IMR-90 (cell line): ENCODE measurements around the gene LIN7B. TPM values are rescaled to one million over a fixed set of nuclear protein-coding genes. Genes with fewer than 3 reads are reported as not detected.

ENCODE experiments used
- ATAC-seq: fragments of 200-7000 bp; cut with Tn5 transposase; 2 replicates; pipeline ENCODE4 v1.9.1; 2020; ENCODE audit warnings: low read depth, mild to moderate bottlenecking, moderate library complexity
- BruUV-seq: library from RNA; stranded (reverse); fragments of 400-500 nt; replicated peaks from 2 replicates; lab custom pipeline; 2021; lab: Mats Ljungman, UMichigan
- CTCF ChIA-PET: fragments of 300-600 bp; formaldehyde crosslinking; extraction: SDS; loops from one replicate; lab custom pipeline; 2021; ENCODE audit warnings: antibody characterized with exemption; lab: Yijun Ruan, JAX
- POLR2A ChIA-PET: fragments of 300-600 bp; sonication (Branson Sonifier 250); formaldehyde crosslinking; loops from one replicate; lab custom pipeline; 2022; ENCODE audit warnings: antibody characterized with exemption; ENCODE audit not compliant: unreplicated experiment; lab: Charles Lee
- DNase-seq: peaks from one replicate; pipeline ENCODE4 v3.0.0; 2013
- H2AFZ ChIP-seq: replicated peaks from 2 replicates; pipeline ENCODE3; 2013; ENCODE audit warnings: low read length, mild to moderate bottlenecking; ENCODE audit not compliant: poor library complexity
- H2AK5ac ChIP-seq: 2 replicates; pipeline ENCODE4 v1.6.1; 2013; ENCODE audit warnings: low read depth, low read length, inconsistent platforms
- H2AK9ac ChIP-seq: replicated peaks from 2 replicates; pipeline ENCODE3; 2013; ENCODE audit warnings: mild to moderate bottlenecking, low read depth, low read length, moderate library complexity; ENCODE audit not compliant: poor library complexity
- H2BK120ac ChIP-seq: 2 replicates; pipeline ENCODE4 v1.6.1; 2013; ENCODE audit warnings: low read depth, low read length, inconsistent platforms
- H2BK15ac ChIP-seq: 3 replicates; pipeline ENCODE4 v1.6.1; 2013; ENCODE audit warnings: low read depth, low read length, inconsistent platforms
- H2BK20ac ChIP-seq: 2 replicates; pipeline ENCODE4 v1.6.1; 2013; ENCODE audit warnings: low read depth, mild to moderate bottlenecking, inconsistent platforms, low read length, moderate library complexity
- H2BK5ac ChIP-seq: 2 replicates; pipeline ENCODE4 v1.6.1; 2013; ENCODE audit warnings: mild to moderate bottlenecking, low read depth, low read length, inconsistent platforms; ENCODE audit not compliant: poor library complexity, severe bottlenecking
- H3K14ac ChIP-seq: replicated peaks from 2 replicates; pipeline ENCODE4 v1.6.1; 2013; ENCODE audit warnings: low read depth, low read length, inconsistent platforms
- H3K18ac ChIP-seq: 2 replicates; pipeline ENCODE4 v1.6.1; 2013; ENCODE audit warnings: low read depth, low read length, control low read depth
- H3K23ac ChIP-seq: 2 replicates; pipeline ENCODE4 v1.6.1; 2013; ENCODE audit warnings: low read depth, low read length, inconsistent platforms
- H3K27ac ChIP-seq: 2 replicates; pipeline ENCODE4 v1.5.1; 2013; ENCODE audit warnings: mild to moderate bottlenecking, control low read depth, low read length; ENCODE audit not compliant: insufficient read depth
- H3K27me3 ChIP-seq: 2 replicates; pipeline ENCODE4 v1.6.1; 2013; ENCODE audit warnings: low read length; ENCODE audit not compliant: control insufficient read depth, insufficient read depth
- H3K36me3 ChIP-seq: 2 replicates; pipeline ENCODE4 v1.6.1; 2013; ENCODE audit warnings: low read length, mixed read lengths; ENCODE audit not compliant: control insufficient read depth, insufficient read depth
- H3K4ac ChIP-seq: 2 replicates; pipeline ENCODE4 v1.6.1; 2013; ENCODE audit warnings: low read depth, low read length, inconsistent platforms
- H3K4me1 ChIP-seq: 2 replicates; pipeline ENCODE4 v1.6.1; 2013; ENCODE audit warnings: low read length, mixed read lengths; ENCODE audit not compliant: control insufficient read depth, insufficient read depth
- H3K4me2 ChIP-seq: 2 replicates; pipeline ENCODE4 v1.6.1; 2013; ENCODE audit warnings: low read depth, mild to moderate bottlenecking, control low read depth, low read length, moderate library complexity
- H3K4me3 ChIP-seq: 2 replicates; pipeline ENCODE4 v1.5.1; 2013; ENCODE audit warnings: low read depth, mild to moderate bottlenecking, control low read depth, low read length, moderate library complexity; ENCODE audit not compliant: insufficient read depth
- H3K56ac ChIP-seq: 2 replicates; pipeline ENCODE4 v1.6.1; 2013; ENCODE audit warnings: low read length, inconsistent platforms; ENCODE audit not compliant: insufficient read depth; ENCODE audit errors: extremely low read depth
- H3K79me1 ChIP-seq, 2 experiments: 2 replicates each; pipeline ENCODE4 v1.6.1; 2013; ENCODE audit warnings: low read length in 2 of 2, inconsistent platforms in 1 of 2, low read depth in 1 of 2
- H3K9ac ChIP-seq: 2 replicates; pipeline ENCODE4 v1.6.1; 2013; ENCODE audit warnings: low read depth, low read length, control low read depth
- H3K9me1 ChIP-seq: 2 replicates; pipeline ENCODE4 v1.6.1; 2013; ENCODE audit warnings: low read length, inconsistent platforms; ENCODE audit not compliant: insufficient read depth
- H3K9me3 ChIP-seq: 2 replicates; pipeline ENCODE4 v1.6.1; 2013; ENCODE audit warnings: low read length; ENCODE audit not compliant: control insufficient read depth, insufficient read depth
- H4K20me1 ChIP-seq: 2 replicates; pipeline ENCODE4 v1.6.1; 2013; ENCODE audit warnings: low read length, inconsistent platforms; ENCODE audit not compliant: insufficient read depth
- H4K5ac ChIP-seq: 2 replicates; pipeline ENCODE4 v1.6.1; 2013; ENCODE audit warnings: mild to moderate bottlenecking, low read depth, low read length, control low read depth
- H4K8ac ChIP-seq, 2 experiments: 2 replicates each; pipeline ENCODE4 v1.6.1; 2013; ENCODE audit warnings: low read depth in 2 of 2, low read length in 2 of 2, control low read depth in 1 of 2, inconsistent platforms in 1 of 2
- H4K91ac ChIP-seq: 2 replicates; pipeline ENCODE4 v1.6.1; 2013; ENCODE audit warnings: low read depth, low read length, inconsistent platforms; ENCODE audit not compliant: insufficient read depth
- BHLHE40 ChIP-seq: fragments of 150-350 bp; IDR thresholded peaks from 2 replicates; pipeline ENCODE4 v1.6.1; 2016; ENCODE audit warnings: mild to moderate bottlenecking, low read depth, low read length
- CEBPB ChIP-seq: IDR thresholded peaks from 2 replicates; pipeline ENCODE4 v1.6.1; 2012; ENCODE audit warnings: low read depth, low read length, improper control_type of control experiment
- CHD1 ChIP-seq: IDR thresholded peaks from 2 replicates; pipeline ENCODE4 v1.6.1; 2012; ENCODE audit warnings: low read depth, low read length, improper control_type of control experiment
- FOS ChIP-seq: fragments of 150-350 bp; IDR thresholded peaks from 2 replicates; pipeline ENCODE4 v1.6.1; 2016; ENCODE audit warnings: low read depth, low read length
- MAFK ChIP-seq: IDR thresholded peaks from 2 replicates; pipeline ENCODE4 v1.6.1; 2012; ENCODE audit warnings: low read depth, low read length, improper control_type of control experiment
- MAZ ChIP-seq: IDR thresholded peaks from 2 replicates; pipeline ENCODE4 v1.6.1; 2012; ENCODE audit warnings: low read depth, mild to moderate bottlenecking, low read length, improper control_type of control experiment, moderate library complexity, borderline replicate concordance
- MXI1 ChIP-seq: IDR thresholded peaks from 2 replicates; pipeline ENCODE4 v1.6.1; 2012; ENCODE audit warnings: low read depth, mild to moderate bottlenecking, low read length, moderate library complexity, borderline replicate concordance
- NFE2L2 ChIP-seq: fragments of 150-350 bp; IDR thresholded peaks from 2 replicates; pipeline ENCODE4 v1.6.1; 2016; ENCODE audit warnings: low read depth, mild to moderate bottlenecking, low read length
- POLR2A ChIP-seq: IDR thresholded peaks from 2 replicates; pipeline ENCODE4 v1.6.1; 2012; ENCODE audit warnings: mild to moderate bottlenecking, low read depth, low read length
- RAD21 ChIP-seq: IDR thresholded peaks from 2 replicates; pipeline ENCODE4 v1.6.1; 2012; ENCODE audit warnings: low read length, improper control_type of control experiment
- RCOR1 ChIP-seq: IDR thresholded peaks from 2 replicates; pipeline ENCODE4 v1.6.1; 2012; ENCODE audit warnings: mild to moderate bottlenecking, low read length, improper control_type of control experiment; ENCODE audit not compliant: insufficient replicate concordance
- RFX5 ChIP-seq: IDR thresholded peaks from 2 replicates; pipeline ENCODE4 v1.8.0; 2012; ENCODE audit warnings: low read depth, mild to moderate bottlenecking, low read length, moderate library complexity
- SMC3 ChIP-seq: fragments of 150-350 bp; IDR thresholded peaks from 2 replicates; pipeline ENCODE4 v1.6.1; 2016; ENCODE audit warnings: low read depth, mild to moderate bottlenecking, antibody characterized with exemption, low read length, moderate library complexity
- WGBS, 2 experiments: methylation state at CpG; one replicate each; pipeline versions ENCODE4 v1.1.5 to v1.1.7; 2013; ENCODE audit warnings: missing lambda C conversion rate in 2 of 2; ENCODE audit not compliant: insufficient read length in 1 of 2; ENCODE audit errors: extremely low coverage in 2 of 2; 5-methylcytosine and 5-hydroxymethylcytosine counted together
- dilution Hi-C: fragments of 300-500 bp; cut with HindIII; formaldehyde crosslinking; loops from one replicate; pipeline ENCODE4 v1.14.3; 2018; ENCODE audit warnings: low sequenced_read_pairs; ENCODE audit not compliant: unreplicated experiment
- in situ Hi-C: fragments of 300-500 bp; cut with MboI; formaldehyde crosslinking; loops from 3 replicates; pipeline ENCODE4 v1.14.3; 2019; ENCODE audit warnings: low sequenced_read_pairs, inconsistent platforms, mixed read lengths
- intact Hi-C: fragments of 100-400 bp; cut with micrococcal nuclease; formaldehyde crosslinking; loops from 2 replicates; pipeline ENCODE4 v1.10.0; 2022
- polyA plus RNA-seq, 3 experiments: library from polyadenylated mRNA; depleted of rRNA; stranded (reverse); fragments of >200 nt; gene quantifications; 2 replicates each; pipeline ENCODE4 v1.2.3, GENCODE V29; 2012; ENCODE audit warnings: low replicate concordance in 1 of 3
- total RNA-seq: library from RNA; depleted of rRNA; stranded (reverse); fragments of >200 nt; gene quantifications from 2 replicates; pipeline ENCODE4 v1.2.3, GENCODE V29; 2012
- TF ChIP-seq, protein P1 (sequence below): fragments of 150-350 bp; IDR thresholded peaks from 2 replicates; pipeline ENCODE4 v1.6.1; 2017; ENCODE audit warnings: mild to moderate bottlenecking, antibody characterized with exemption, low read length, low read depth
- TF ChIP-seq, protein P2 (sequence below): fragments of 150-350 bp; IDR thresholded peaks from 2 replicates; pipeline ENCODE4 v1.6.1; 2016; ENCODE audit warnings: low read depth, mild to moderate bottlenecking, low read length, moderate library complexity, borderline replicate concordance
- TF ChIP-seq, protein P3 (sequence below): conservative IDR thresholded peaks from 2 replicates; pipeline ENCODE4 v1.5.1; 2012; ENCODE audit warnings: mild to moderate bottlenecking, low read depth, low read length, improper control_type of control experiment

Gene LIN7B
- total and polyA plus RNA-seq, 2 of the 4 experiments (the other 2 are of a cell fraction): 3.8 to 8.0 TPM

DNA sequence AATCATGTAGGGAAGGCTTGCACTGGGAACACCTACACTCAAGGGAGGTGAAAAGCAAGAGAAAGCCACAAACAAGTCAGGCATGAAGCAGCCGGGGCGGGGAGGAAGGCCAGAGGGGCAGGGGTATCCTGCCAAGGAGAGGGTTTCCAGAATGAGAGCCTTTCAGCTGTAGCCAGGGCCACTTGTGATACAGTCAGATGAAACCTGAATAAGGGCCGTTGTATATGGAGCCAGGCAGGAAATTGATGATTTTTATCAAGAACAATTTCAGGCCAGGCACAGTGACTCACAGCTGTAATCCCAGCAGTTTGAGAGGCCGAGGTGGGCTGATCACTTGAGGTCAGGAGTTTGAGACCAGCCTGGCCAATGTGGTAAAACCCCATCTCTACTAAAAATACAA lies 47.8 kb downstream of the LIN7B start:
- DNase-seq (peak; percentile 63), ATAC-seq (no peak)
- dilution Hi-C loops (no loop called here), in situ Hi-C loops (no loop called here), intact Hi-C loops (no loop called here)
- H3K14ac ChIP-seq: no peak overlapping the region
- BruUV-seq: no TSS peak
- TF ChIP-seq MXI1 (no peak), FOS (no peak), CHD1 (no peak), SMC3 (no peak), POLR2A (no peak), NFE2L2 (no peak), RFX5 (no peak), MAZ (no peak), CEBPB (no peak), MAFK (no peak), RCOR1 (no peak), BHLHE40 (no peak), RAD21 (no peak)
- TF ChIP-seq, protein P1, sequence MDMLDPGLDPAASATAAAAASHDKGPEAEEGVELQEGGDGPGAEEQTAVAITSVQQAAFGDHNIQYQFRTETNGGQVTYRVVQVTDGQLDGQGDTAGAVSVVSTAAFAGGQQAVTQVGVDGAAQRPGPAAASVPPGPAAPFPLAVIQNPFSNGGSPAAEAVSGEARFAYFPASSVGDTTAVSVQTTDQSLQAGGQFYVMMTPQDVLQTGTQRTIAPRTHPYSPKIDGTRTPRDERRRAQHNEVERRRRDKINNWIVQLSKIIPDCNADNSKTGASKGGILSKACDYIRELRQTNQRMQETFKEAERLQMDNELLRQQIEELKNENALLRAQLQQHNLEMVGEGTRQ: no peak
- TF ChIP-seq, protein P2, sequence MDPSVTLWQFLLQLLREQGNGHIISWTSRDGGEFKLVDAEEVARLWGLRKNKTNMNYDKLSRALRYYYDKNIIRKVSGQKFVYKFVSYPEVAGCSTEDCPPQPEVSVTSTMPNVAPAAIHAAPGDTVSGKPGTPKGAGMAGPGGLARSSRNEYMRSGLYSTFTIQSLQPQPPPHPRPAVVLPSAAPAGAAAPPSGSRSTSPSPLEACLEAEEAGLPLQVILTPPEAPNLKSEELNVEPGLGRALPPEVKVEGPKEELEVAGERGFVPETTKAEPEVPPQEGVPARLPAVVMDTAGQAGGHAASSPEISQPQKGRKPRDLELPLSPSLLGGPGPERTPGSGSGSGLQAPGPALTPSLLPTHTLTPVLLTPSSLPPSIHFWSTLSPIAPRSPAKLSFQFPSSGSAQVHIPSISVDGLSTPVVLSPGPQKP: no peak
- TF ChIP-seq, protein P3, sequence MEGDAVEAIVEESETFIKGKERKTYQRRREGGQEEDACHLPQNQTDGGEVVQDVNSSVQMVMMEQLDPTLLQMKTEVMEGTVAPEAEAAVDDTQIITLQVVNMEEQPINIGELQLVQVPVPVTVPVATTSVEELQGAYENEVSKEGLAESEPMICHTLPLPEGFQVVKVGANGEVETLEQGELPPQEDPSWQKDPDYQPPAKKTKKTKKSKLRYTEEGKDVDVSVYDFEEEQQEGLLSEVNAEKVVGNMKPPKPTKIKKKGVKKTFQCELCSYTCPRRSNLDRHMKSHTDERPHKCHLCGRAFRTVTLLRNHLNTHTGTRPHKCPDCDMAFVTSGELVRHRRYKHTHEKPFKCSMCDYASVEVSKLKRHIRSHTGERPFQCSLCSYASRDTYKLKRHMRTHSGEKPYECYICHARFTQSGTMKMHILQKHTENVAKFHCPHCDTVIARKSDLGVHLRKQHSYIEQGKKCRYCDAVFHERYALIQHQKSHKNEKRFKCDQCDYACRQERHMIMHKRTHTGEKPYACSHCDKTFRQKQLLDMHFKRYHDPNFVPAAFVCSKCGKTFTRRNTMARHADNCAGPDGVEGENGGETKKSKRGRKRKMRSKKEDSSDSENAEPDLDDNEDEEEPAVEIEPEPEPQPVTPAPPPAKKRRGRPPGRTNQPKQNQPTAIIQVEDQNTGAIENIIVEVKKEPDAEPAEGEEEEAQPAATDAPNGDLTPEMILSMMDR: no peak
- POLR2A ChIA-PET: no interaction called here
- peaks cover 8 to 32% of the 10 kb centered on the region in 2 experiments; a peak in 3 of 4 replicates for H3K79me1 ChIP-seq
- no peak overlapping the region for H2BK5ac ChIP-seq
- no peak overlapping the region for H3K27ac ChIP-seq
- no peaks in the 10 kb centered on the region; the same call in none of the 2 replicates for H3K36me3 ChIP-seq
- H3K4ac ChIP-seq: no peak overlapping the region
- CTCF ChIA-PET: no interaction called here
- no peaks in the 10 kb centered on the region for H3K27me3 ChIP-seq
- H3K4me2 ChIP-seq: no peak overlapping the region
- H2AK9ac ChIP-seq: no peak overlapping the region
- H3K9me3 ChIP-seq: no peaks in the 10 kb centered on the region
- no peak overlapping the region for H3K4me3 ChIP-seq
- no peak overlapping the region for H3K56ac ChIP-seq
- H3K9ac ChIP-seq: no peak overlapping the region
- H2BK15ac ChIP-seq: no peak overlapping the region
- no peak overlapping the region for H4K8ac ChIP-seq
- no peak overlapping the region for H3K18ac ChIP-seq
- H2AFZ ChIP-seq: no peak overlapping the region
- WGBS, 2 experiments: 44% methylated on average over 3 of the region's 4 CpGs; no CpG with 5 or more reads in 1 of the 2 experiments
- H3K23ac ChIP-seq: no peak overlapping the region
- peaks cover 5% of the 10 kb centered on the region; the same call in 1 of the 2 replicates for H3K9me1 ChIP-seq
- no peak overlapping the region for H4K5ac ChIP-seq
- peaks cover 2% of the 10 kb centered on the region; the same call in 1 of the 2 replicates for H3K4me1 ChIP-seq
- no peak overlapping the region for H2BK20ac ChIP-seq
- H4K91ac ChIP-seq: no peak overlapping the region
- H2AK5ac ChIP-seq: no peak overlapping the region
- no peak overlapping the region for H2BK120ac ChIP-seq
- H4K20me1 ChIP-seq: no peaks in the 10 kb centered on the region; the same call in 1 of the 2 replicates
